ENCODE results near the gene LCTL.
"Not testable (repeated sequence)": the region's sequence is repeated elsewhere in the genome, so short reads cannot be mapped to it uniquely, and the experiment has no call there.

The LCTL gene

DNA sequence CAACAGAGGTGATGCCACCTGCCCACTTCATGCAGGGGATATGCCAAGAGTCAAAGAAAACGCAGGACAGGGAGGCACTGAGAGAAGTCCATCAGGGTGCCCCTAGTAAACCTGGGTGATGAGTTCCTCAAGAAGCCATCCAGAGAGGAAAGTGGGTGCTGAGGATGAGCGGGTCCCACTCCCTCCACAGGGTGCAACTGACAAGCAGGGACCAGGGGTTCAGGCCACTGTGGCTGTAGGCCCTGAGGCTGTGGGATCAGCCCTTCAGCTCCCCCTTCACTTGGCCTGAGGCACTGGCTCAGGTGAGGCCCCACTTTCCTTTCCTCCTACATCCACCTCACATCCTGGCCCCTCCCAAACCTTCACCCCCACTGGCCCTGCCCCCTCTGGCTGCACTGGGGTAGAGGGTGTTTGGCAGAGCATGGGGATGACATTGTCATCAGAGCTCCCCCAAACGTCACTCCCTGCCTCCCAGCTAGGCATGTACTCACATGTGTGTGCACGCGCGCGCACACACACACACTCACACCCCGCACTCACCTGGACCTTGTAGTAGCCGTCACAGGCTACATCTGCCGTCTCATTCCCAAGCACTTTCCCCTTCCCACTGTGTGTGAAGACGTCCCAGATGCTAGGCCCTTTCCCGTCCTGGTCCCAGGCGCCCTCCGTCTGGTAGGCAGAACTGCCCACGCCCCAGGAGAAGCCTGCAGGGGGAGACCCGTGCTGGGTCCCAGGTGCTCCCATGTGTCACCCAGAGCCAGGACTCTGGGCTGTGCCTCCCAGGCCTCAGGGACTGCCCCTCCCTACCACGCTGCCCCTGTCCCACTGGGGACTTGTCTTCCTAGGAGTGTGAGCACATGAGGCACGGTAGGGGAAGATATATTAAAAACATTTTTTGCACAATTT is 1.4 kb downstream of the LCTL start:
- no peak for DNase-seq

DNA sequence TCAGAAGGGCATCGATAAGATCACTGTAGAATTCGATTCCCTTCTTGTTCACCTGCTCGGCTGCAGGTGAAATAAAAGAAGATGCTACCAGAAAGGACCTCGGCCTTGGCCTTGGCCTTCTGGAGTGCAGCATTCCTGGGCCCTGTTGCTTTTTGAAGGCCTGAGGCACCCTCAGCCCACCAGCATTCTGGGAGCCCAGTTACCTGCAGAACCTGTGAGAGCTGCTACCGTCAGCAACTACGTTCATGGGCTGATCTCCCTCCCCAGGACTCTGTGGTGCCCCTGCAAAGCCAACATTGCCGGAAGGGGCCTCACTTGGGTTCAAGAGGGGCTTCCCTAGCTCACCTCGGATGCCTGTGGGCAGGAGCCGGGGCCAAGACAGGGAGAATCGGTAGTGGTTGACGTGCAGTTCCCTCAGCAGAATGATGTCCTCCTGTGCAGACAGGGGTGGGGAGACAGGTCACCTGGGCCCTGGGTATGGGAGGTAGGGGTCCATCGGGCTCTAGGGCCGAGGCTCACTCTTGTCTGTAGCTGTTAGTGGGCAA is 2.2 kb downstream of the LCTL start:
- no peak for DNase-seq

DNA sequence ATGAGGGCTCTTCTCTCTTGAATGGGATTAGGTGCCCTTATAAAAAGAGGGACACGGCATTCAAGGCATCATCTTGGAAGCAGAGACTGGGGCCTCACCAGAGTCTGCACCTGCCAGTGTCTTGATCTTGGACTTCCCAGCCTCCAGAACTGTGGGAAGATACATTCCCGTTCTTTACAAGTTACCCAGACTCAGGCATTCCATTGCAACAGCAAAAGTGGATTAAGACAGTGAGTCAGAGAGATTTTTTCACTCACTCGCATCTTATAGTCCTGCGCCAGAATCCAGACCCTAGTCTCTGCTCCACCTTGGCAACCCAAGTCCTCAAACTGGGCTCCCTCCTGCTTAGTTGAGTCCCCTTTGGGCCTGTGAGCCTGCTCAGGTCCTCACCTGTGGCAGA is 2.7 kb downstream of the LCTL start:
- peak; percentile 21 for DNase-seq

DNA sequence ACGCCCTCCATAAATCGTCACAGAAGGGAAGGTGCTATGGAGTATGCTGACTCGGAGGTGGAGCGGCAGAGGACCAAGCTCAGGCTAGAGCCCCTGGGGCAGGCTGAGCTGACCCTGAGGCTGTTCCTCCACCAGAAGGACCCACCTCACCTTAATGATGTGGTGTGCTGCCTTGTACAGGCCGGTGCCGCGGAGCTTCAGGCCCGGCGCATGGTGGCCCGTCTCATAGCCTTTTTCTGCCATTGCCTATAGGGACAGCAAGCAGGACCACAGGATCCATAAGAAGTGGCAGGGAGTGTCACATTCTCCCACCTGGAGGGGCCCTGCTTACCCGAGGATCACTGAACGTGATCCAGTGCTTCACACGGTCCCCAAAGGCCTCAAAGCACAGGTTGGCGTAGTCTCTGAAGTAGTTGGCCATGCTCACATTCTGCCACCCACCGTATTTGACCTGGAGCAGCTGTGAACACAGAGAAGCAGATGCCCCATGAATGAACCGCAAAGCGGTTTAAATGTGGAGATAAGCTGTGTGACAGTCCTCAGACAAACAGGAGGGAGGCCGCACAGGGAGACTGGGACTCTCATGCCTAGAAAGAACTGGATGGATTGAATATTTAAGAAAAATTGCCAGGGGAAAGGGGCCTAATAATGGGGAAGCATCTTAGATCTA is 4.8 kb downstream of the LCTL start:
- no peak for DNase-seq

DNA sequence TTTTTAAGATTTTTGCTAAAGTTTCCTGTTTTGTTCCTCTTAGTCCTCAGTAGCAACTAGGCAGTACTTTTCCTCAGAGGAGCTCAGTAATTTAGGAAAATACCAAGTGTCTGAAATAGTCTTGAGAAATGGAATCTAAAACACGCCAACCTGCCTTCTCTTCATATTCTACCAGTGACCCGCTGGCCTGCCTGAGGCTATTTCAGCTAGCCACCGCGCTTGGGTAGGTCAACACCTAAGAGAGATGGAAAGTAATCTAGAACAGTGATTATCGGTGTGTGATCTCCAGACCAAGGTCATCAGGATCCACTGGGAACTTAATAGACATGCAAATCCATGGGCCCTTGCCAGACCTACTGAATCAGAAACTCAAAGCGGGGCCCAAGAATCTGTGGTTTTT is 7.5 kb downstream of the LCTL start:
- DNase-seq: no peak

DNA sequence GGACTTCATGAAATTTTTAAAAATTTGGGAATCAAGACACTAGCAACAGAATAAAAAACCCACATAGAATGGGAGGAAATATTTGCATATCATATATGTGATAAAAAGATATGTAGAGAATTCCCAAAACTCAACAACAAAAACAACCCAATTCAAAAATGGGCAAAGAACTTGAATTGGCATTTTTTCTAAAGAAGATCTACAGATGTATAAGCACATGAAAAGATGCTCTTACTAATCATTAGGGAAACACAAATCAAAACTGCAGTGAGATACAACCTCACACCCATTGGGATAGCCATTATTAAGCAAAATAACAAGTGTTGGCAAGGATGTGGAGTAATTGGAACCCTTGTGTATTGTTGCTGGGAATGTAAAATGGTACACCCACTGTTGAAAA is 10.1 kb downstream of the LCTL start:
- DNase-seq: no peak

DNA sequence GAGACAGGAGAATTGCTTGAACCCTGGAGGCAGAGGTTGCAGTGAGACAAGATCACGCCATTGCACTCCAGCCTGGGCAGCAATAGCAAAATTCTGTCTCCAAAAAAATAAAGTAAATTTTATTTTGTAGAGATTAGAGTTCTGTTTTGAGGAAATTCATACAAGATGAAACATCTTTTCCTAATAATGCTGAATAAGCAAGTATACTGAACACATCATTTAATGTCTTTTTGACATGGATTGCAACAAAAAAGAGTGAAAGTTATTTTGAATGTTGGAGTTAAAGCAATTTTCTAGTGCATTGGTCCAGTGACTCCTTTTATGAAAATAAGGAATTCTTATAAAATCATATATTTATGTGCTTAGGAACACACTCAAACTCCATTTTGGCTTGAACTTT is 20.5 kb downstream of the LCTL start:
- no peak for DNase-seq

DNA sequence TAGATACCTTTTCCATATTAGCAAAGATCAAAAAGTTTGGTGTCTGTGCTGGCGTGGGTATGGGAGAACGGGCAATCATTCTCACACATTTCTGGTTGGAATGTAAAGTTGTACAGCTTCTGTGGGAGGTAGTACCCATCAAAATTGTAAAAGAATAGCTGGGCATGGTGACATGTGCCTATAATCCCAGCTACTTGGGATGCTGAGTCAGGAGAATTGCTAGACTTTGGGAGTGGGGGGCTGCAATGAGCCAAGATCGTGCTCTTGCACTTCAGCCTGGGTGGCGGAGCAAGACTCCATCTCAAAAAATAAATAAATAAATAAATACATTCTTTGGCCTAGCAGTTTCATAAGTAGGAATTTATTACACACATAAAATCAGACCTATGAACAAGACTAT is 22.9 kb downstream of the LCTL start:
- DNase-seq: no peak

DNA sequence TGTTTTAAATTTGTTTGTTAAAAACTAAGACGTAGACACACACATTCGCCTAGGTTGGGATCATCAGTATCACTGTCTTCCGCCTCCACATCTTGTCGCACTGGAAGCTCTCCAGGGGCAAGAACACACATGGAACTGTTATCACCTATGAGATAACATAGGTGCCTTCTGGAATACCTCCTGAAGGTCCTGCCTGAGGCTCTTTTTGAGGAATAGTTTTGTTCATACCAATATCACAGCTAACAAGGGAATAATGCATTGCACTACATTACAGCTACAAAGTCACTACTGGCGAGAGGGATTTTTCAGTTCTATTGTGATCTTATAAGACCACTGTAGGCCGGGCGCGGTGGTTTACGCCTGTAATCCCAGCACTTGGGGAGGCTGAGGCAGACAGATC is 30.7 kb downstream of the LCTL start:
- DNase-seq: no peak

DNA sequence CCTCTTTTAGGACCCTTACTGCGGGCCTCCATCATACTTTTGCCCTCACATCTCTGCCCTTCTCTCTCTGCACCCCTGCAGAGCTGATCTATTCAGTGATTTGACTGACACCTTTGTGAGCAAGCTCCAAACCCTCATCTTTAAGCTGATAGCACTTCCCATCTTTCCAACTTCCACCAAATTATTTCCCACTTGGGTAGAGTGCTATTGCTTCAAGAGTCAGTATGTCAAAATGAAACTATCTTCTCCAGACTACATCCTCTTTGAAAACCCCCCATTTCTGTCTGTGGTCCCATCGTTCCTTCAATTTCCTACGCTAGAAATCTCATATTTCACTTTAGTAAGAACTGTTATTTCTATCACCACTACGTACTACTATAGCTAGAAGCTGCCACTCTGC is 41.0 kb downstream of the LCTL start:
- no peak for DNase-seq

DNA sequence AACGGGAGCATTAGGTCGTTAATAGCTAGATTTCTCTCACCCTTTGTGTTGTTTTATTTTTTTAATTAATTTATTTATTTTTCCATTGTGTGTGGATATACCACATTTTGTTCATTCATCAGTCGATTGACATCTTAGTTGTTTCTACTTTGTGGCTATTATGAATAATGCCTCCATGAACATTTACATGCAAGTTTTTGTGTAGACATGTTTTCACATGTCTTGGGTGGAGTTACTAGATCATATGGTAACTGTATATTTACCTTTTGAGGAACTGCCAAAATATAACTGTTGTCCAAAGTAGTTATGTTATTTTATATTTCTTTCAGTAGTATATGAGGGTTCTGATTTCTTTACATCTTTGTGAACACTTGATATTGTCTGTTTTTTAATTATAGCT is 41.9 kb downstream of the LCTL start:
- DNase-seq: no peak

DNA sequence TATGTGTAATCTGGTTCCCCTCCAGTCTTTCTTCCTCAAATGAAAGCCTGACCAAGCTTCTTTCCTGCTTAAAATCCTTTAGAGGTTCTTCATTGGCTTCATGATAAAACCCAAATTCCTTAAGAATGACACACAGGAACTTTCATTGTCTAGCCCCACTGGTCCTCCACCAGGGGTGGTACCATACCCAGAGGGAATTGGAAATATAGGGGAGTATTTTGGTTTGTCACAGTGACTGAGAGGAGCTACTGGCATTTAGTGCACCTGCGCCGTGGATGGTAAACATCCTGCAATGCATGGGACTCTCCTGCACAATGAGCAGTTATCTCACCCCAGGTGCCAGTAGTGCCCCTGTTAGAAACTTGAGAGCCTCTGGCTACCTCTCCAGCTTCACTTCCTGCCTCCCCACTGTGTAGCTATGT is 49.9 kb downstream of the LCTL start:
- DNase-seq: no peak

DNA sequence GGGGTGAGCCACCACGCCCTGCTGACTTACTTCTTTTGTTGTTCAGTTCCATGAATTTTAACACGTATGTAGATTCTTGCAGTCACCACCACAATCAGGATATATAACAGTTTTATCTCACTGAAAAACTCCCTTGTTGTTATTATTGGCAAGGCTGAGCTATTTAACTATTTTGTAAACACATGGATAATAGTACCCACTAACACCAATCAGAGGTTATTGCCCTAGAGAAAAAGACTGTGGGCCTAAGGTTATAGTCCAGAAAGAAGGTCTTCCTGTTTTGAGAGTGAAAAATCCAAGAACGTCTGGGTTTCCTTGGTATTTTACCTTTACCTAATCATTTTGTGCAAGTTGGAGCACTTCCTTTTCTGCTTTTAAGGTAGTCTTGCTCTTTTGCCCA is 51.2 kb downstream of the LCTL start:
- no peak for DNase-seq

DNA sequence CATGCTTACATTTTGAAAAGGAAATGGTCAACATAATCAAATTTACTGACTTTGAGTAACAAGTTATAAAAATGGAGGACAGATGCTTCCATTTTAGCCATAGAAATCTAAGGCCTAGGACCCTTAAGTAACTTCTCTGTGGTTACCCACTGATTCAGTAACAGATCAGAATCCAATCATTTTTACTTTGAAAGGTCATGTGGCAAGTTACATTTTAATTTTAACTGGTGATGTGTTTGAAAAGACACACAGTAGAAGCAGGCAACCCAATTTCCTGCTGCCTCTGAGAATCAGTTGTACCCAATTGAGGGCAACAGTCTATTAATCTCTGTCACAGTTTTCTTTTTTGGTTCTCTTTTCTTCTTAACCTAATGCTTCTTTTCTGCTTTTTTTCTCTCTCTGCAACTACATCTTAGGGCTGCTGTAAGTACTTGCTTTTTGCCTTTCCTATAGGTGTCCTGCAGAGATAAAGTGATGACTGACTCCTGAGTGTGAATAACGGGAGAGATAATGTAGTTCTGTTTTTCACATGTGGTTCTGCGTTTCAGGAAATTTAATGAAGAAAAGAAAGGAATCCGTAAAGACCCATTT is 57.4 kb downstream of the LCTL start:
- no peak for DNase-seq

DNA sequence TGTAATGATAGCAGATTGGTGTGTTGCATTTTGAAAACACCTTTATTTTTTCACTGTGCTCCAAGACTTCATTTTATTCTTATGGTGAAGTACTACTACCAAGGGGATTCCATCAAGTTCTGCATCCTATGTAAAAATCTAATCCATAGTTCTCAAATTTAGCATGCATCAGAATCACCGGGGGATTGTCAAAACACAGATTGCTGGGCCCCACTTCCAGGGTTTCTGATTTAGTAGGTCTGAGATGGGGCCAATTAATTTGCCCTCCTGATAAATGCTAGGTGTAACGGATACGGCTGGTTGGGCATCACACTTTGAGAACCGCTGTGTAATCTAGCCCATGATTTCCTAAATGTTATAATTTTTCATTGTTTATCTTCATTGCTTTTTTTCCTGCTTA is 60.0 kb downstream of the LCTL start:
- no peak for DNase-seq

DNA sequence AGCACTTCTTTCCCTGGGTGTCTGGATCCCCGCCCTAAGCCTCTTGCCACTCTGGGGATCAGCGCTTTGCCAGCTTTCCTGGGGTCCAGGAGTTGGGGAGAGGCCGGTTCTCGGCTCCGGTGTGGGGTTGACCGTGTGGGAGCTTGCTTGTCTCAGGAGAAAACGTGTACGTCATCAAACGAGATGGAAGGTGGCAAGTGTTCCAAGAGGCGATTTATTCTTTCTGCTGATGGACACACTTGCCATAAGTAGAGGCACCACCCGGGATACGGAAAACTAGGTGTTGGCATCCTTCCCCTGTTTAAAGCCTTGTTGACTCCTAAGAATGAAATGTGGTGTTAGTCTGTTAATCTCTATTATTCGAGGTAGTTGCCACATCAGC is 60.4 kb downstream of the LCTL start:
- DNase-seq: no peak

DNA sequence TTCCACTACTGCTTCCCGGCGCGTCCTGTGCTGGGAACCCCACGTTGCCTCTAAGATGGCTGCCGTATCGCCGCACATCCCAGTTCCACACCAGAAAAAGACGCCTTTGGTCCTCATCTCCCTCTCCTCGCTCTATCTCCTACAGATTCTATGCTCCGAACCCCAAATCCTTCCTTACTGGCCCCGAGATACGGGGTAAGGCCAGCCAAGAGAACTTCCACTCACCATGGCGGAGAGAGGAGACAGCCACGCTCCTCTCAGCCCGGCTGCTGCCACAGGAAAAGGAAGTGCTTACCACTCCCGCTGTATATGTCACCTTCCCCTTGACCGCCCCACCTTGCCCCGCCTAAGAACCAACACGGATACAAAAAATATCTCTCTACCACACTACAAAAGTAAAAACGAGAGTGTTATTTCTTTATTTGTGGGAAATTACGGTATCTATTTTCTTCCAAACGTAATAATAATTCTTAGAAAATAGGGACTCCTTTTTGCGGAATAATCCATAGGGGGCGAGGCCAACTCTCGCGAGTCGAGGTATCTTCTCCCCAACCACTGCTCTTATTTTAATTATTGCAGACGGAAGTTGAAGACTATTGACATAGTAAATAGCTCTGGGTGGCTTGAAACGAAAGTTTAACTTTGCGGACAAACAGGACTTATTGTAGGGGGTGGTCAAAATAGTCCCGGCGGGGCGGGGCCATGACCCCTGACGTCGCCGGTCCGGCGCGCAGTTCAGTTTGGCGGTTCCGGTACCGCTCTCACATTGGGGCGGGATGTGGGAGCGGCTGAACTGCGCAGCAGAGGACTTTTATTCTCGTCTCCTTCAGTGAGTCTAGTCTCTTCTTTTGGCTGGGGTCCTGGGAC is 61.0 kb downstream of the LCTL start, which contains the start of the genes RPL4 and ZWILCH:
Gene RPL4, minus strand, starts transcription at position 293 of the 867 bp plus-strand sequence. Its CDS starts 65 bp downstream, at position 228.
Gene ZWILCH, plus strand, starts transcription at position 764 of the 867 bp plus-strand sequence. Its CDS starts 13 bp downstream, at position 777.
- peak; percentile 88 for DNase-seq

DNA sequence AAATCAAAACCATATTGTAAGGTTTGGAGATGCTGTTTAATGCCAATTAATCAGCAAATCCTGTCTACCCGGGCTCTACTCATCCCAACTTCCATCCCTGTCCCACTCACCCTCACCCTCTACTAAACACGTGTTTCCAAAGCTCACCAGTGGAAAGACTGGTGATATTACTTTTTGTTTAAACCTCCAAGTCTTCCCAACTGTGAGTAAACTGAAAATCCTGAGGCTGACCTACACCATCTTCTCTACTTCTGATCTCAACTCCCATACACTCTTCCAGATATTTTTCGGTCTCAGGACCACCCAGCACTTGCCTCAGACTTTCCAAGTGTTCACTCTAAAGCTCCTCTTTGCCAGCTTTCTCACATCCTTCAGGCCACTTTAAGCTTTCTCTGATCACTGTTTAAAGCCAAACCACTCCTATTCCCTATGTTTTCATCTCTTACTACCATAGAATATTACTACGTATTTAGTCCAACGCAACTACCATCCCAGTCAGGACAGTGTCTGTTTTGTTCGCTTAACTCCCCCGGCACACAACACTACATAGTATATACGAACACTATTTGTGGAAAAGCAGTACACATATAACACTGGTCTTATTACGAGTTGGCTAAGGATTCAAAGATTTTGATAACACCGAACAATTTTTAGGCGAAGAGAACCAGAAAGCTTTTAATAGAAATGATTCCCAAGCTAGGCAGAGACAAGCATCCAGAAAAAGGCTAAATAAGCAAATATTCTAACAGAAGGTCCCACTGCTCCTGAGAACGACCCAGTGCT is 61.8 kb downstream of the LCTL start:
- no peak for DNase-seq

DNA sequence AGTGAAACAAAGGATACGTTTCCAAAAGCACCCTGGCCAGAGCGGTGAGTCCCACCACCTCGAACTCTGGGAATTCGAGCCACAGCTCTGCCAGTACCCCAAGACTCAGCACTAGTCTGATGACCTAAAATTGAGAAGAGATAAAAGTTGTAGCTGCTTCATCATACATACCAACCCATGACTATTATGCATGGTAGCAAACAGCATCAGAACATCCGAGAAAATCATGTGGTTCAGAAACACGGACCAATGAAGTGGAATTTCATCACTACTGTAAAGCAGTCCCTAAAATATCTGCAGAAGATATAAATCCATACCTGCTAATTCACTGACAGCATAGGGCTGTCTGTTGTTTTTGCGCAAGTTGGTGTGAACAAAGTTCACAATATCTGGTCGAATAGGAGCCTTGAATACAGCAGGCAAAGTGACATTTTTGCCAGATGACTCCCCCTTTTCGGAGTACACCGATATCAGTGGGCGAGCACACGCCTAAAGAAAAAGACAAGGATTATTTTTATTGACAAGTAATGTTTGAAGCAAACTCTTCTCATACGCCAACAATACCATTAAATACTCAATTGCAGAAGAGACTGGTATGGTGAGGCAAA is 62.7 kb downstream of the LCTL start:
- not testable (repeated sequence) for DNase-seq

DNA sequence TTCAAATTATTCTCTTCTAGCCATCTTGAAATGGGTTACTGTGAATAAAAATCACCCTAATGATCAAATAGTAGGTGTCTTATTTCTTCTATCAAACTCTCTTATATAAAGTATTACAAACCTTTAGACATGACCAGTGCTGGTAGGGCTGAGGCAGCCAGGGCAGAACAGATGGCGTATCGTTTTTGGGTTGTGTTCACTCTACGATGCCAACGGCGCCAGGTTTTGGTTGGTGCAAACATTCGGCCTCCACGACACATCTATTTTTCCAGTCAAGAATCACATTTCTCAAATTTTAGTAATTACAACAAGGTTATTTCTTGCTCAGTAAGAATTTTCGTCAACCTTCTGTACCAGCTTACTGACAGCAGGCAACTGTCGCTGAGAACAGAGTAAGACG is 63.3 kb downstream of the LCTL start:
- no peak for DNase-seq

DNA sequence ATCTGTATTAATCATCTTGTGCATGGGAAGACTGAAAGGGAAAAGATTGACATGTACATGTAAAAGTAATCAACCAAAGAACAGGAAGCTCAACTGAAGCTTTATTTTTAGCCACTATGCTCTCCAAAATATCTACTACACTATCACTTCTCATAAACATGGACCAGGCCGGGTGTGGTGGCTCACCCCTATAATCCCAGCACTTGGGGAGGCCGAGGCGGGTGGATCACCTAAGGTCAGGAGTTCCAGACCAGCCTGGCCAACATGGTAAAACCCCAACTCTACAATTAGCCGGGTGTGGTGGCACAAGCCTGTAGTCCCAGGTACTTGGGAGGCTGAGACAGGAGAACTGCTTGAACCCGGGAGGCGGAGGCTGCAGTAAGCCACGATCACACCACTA is 65.5 kb downstream of the LCTL start:
- not testable (repeated sequence) for DNase-seq

All from fibroblast of skin of abdomen (primary cell).